Hematopoietic multipotent progenitor cell treated with erythropoietin and hydrocortisone succinate and interleukin-3 and kit ligand, for 15 days (in vitro differentiated cells): ENCODE measurements around the gene PPP4R2.

Source experiments
- DNase-seq: peaks from one replicate; pipeline ENCODE4 v3.0.0-alpha.2; 2015; ENCODE audit warnings: low spot score

Gene PPP4R2

GRCh38 chr3:73069775-73070444 is 73.3 kb downstream of the PPP4R2 start:
- no peak for DNase-seq

DNA sequence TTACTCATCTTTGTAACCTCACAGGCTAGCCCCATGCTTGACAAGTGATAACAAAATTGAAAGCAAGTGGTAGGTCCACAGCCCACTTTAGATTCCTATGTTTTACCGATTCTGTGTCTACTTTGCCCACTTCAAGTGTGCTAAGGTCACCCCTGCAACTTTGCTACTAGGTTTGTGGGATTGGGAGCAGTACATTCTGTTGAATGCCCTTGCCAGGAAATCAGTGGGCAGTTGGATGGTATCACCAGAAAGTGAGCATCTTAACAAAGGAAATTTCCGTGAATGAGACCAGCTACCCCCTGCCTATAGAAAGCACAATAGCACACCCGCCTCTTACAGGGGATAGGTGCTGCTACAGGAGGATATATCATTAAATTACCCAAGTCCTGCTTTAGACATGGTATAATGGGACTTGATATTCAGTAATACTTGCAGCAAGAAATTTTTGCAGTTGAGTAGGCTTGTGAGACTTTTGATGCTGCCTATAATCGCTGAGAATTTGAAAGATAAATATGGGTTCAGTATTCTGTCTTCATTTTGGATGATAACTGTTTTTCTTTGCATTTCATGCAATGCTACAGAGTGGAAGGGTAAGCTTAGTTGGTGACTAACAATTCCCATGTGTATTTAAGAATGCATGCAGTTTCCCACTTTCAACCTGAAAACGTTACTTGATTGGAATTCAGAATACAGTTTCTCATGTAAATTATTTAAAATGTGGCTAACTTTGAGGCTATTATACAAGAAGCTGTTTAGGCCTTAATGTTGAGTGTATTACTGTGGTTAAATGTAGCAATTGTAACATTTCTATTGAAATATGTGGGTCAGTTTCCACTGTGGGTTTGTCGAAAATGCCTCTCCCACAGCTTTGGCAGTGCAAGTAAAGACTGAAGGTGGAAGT is 74.3 kb downstream of the PPP4R2 start:
- no peak for DNase-seq

GRCh38 chr3:73071952-73072351 is 75.3 kb downstream of the PPP4R2 start:
- no peak for DNase-seq

DNA sequence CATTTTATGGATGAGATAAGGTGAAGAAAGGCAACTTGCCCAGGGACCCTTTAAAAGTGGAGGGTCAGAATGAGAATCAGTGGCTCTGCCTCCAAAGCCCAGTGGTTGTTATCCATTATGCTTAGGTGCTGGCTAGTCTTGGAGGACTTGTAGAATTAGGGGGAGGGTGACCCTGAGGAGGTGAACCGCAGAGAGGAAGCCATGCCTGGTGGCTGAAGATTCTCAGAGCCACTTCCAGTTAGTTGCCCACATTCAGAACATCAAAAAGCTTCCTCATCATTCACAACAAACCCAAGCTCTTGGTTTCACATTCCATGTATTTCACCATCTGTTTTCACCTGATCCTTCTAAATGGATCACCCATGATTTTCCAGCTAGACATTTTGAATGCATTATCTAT is 76.0 kb downstream of the PPP4R2 start:
- no peak for DNase-seq

GRCh38 chr3:73073091-73073707 is 76.6 kb downstream of the PPP4R2 start:
- DNase-seq, result no peak

- DNase-seq, result no peak
These were observed 78.2 kb downstream of the PPP4R2 start for GRCh38 chr3:73074781-73075180.

DNA sequence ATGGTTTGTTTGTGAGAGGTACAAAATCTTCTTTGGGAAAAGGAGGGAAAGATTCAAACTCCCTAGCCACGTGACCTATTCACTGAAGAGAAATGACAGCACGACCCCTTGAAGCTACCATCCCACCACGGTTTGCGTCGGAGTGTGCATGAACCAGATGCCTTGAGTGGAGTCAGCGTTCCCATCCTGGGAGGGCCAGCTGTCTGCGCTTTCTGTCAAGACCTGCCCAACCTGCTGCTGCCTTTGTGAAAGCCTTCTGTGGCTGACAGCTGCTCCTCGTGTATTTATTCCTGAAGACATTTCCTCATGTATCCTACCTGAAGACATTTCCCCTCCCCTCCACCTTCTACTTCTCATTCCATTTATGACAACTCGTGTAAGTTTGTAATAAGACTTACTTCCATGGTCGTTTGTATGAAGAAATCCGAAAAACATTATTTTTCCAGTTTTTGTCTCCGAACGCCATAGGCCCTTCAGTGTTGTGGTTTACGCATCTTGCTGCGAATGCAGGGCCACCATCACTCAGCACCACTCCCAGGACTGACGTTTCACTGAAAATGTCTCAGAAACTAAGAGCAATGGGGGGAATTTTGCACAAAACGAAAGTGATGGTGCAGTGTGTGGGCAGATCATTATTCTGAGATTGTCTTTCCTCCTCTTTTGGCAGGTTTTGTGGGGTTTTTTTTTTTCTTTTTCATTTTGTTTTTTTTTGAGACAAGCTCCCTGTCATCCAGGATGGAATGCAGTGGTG is 83.8 kb downstream of the PPP4R2 start:
- no peak for DNase-seq

GRCh38 chr3:73081140-73081539 is 84.5 kb downstream of the PPP4R2 start:
- no peak for DNase-seq

GRCh38 chr3:73084170-73084569 is 87.6 kb downstream of the PPP4R2 start:
- no peak for DNase-seq

DNA sequence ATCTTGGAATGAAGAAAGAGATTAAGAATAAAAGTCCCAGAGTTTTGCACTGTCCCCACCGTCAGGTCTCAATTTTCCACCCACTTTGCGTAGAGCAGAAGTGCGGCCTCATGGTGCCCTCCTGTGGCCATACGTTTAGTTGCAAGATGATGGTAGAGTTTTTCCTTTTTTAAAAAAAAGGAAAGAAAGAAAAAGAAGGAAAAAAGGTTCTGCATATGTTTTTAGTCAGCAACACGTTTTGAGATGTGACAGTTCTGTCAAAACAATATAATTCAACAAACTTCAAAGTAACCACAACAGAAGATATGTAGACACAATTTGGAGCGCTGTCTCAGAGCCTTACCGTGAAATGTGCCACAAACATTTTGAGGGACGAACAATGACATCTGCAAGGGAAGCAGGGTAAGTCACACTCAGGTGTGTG is 89.5 kb downstream of the PPP4R2 start:
- DNase-seq, result peak; percentile 49

DNA sequence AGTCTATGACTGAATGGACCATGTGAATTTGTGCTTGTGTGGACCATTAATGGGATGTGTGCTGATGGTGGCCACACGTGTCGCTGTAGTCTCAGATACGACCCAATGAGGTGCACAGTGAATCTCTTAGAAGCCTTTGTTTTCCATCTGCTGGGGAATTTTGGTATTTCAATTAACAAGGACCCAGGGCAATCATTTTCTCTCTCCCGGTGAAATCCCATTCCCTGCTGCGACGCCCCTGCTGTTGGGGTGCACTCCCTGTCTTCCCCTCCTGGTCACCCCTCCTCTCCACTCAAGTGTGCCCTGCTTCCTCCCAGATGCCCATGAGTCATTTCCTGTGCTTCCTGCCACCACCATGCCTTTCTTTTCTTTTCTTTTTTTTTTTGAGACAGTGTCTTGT is 97.5 kb downstream of the PPP4R2 start:
- DNase-seq, result no peak

DNA sequence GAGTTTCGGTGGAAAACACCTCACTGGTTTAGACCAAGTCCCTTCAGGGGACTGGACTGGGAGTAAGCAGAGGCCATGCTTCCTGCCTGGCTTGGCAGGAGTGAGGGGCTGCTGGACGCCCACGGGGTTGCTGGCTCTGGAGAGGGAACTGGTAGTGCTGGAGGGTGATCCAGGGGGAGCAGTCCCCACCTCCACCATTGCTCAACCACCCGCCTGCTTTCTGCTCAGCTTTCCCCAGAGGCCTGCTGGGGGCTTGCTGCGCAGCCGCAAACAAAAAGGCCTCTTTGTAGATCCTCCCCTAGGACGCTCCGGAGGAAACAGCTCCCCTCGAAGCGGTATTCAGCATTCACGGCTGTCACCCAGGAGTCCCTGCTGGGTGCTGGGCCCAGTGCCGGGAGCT is 98.3 kb downstream of the PPP4R2 start:
- no peak for DNase-seq

GRCh38 chr3:73096169-73096568 is 99.6 kb downstream of the PPP4R2 start:
- DNase-seq, result no peak

DNA sequence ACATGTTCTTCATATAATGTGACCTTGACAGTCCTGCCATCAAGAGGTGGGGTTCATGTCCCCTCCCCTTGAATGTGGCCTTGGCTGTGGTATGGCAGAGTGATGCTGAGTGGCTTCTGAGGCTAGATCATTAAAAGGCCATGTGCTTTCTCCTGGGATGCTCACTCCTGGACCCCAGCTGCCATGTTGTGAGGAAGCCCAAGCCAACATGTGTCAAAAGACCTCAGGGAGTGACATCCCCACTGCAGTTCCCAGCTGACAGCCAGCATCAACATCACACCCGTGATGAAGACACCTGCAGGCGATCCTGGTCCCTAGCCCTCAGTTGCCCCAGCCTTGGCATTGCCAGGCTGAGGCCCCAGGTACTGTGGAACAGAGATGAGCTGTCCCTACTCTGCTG is 101.4 kb downstream of the PPP4R2 start:
- no peak for DNase-seq

DNA sequence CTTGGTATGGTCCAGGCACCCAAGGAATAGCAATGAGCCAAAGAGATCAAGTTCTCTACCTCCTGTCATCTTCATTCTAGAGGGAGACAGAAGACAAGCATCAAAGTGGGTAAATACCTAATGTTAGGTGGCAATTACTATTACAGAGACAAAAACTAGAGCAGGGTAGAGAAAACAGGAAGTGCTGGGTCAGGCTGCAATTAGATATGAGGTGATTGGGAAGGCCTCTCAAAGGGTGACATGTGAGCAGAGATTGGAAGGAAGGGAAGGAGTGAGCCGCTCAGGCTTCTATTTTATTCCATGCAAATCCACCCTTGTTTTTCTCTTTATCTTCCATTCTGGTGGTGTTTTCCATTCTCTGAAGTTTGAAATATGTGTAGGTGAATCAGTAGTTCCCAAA is 102.3 kb downstream of the PPP4R2 start:
- DNase-seq, result no peak

GRCh38 chr3:73100741-73101559 is 104.3 kb downstream of the PPP4R2 start:
- DNase-seq, result peak; percentile 74

GRCh38 chr3:73101881-73102280 is 105.3 kb downstream of the PPP4R2 start:
- no peak for DNase-seq

DNA sequence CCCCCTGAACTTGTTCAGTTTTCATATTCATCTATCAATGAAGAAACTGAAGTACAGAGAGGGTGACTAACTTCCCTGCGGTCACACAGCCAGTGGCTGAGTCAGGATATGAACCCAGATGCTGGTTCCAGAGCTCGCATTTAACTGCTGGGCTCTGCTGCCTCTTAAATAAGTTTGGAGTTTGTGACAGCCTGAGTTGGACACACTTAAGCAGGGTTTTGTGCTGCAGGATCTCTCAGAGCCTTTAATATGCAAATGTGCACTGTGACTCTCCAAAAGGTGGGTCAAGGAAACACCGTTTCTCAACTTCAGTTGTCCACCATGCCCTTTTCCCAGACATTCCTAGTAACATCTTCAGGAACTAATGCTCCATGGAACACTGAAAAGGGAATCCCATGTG is 110.6 kb downstream of the PPP4R2 start:
- DNase-seq, result no peak

DNA sequence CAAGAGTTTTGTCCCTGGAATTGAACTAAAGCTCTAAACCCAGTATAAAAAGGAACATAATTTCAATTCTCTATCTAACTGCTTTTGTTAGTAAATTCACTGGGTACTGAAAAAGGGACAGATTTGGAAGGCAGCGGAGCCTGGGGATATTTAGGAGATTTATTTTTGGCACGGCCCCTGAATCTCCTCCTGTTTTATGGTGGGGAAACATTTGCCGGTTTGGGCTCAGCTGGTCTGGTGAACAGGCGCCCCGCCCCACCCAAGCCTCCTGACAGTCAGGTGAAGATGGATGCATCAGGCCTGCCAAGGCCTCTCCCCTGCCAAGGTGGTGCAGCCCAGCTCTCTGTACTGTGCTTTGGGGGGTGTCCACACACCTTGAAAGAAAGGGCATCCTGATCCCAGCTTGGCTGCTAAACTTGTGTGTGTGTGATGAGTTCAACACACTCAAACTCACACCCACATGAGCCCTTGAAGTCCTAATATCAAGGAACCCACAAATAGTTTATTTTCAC is 111.1 kb downstream of the PPP4R2 start:
- no peak for DNase-seq

- DNase-seq, result no peak
These were observed 112.1 kb downstream of the PPP4R2 start for GRCh38 chr3:73108750-73109149.

DNA sequence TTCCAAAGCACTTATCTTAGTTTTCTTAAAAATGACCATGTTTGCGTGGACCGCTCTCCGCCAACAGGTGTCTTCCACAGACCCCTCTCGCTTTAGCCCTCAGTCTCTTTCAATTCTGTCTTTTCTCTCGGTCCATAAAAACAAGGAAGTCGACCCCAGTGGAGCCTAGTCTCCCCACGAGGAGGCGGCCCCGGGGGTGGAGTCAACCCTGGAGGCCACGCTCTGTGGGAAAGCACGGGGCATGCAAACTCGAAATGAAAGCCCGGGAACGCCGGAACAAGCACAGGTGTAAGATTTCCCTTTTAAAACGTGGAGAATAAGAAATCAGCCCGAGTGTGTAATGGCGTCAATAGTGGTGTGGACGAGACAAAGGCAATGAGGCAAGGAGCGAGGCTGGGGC is 113.9 kb downstream of the PPP4R2 start:
- DNase-seq, result no peak
